GM18499 (cell line): Measurements from ENCODE around the gene ZNF146.
"Not testable (repeated sequence)": the region's sequence is repeated elsewhere in the genome, so short reads cannot be mapped to it uniquely, and the experiment has no call there.

ENCODE experiments used
- ATAC-seq: cut with Tn5 transposase; IDR thresholded peaks from one replicate; pipeline ENCODE4 v1.9.1; 2021; ENCODE audit warnings: moderate number of reproducible peaks; ENCODE audit not compliant: insufficient read depth, unreplicated experiment

The ZNF146 gene

DNA sequence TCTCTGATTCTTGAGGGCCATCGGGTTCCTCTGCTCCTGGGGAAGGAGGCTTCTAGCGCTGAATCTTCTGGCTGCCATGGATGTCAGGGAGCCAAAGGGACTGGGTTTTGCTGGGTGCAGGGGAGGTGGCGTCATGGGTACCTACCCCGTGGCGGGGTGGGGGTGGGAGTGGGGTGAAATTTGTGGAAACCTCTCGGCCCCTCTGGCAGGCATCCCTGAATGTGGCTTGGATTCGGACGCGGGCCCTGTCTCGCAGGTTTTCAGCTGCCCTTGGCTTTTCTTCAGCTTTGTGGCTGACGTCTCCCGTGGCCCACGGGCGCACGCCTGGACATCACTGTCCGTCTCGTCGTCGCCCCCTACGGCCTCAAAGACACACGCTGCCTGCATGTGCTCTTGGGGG is 53.2 kb downstream of the ZNF146 start:
- ATAC-seq = not testable (repeated sequence)

DNA sequence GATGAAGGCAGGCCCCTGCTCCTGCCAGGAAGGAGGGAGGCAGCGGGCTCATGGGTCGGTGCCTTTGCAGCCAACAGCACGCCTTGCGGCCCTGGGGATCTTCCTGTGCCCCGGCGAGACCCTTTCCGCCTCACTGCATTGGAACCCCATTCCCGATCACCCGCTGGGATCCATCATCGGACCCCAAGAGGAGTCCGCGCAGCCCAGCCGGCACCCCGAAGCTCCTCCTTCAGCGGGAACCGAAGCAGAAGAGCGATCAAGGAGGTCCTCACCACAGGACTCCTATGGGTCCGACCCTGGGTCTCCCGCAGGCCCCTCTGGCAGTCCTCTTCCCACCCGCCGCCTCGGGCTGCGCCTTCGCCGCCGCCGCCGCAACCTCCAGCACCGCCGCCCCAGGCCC is 53.7 kb downstream of the ZNF146 start:
- not testable (repeated sequence) for ATAC-seq

DNA sequence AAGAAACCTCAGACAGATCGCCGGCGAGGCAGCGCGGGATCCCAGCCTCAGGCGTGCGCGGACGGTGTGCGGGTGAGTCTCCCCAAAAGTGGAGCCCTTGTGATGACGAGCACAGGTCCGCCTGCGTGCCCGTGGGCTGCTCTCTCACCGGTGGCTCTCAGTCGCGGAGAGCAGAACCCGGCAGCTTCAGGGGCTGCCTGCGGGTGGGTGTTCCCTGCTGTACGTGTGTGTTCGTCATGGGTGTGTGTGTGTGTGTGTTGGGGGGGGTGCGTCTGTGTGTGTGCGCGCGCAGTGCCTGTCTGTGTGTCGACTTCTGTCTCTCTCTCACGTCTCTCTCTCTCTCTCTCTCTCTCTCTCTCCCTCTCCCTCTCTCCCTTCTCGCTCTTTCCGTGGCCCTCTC is 54.4 kb downstream of the ZNF146 start:
- not testable (repeated sequence) for ATAC-seq
